ENCODE results near the gene MAD1L1. TPM values are rescaled to one million over a fixed set of nuclear protein-coding genes. Genes with fewer than 3 reads are reported as not detected.

The MAD1L1 gene
- total and polyA plus RNA-seq, 4 donors = 43.0 to 54.9 (median 49.9) TPM

GRCh38 chr7:2015251-2015871, 217.4 kb downstream of the MAD1L1 start:
- DNase-seq = no peak
- no peak overlapping the region for H3K27ac ChIP-seq (ENCODE audit: low read depth in 1 of 2, low read length in 1 of 2)
- no peak overlapping the region for H3K4me3 ChIP-seq
- no peak for ATAC-seq (ENCODE audit: insufficient read depth, low FRiP score)
- H3K4me1 ChIP-seq (ENCODE audit: control insufficient read depth in 5 of 5, insufficient read depth in 5 of 5, low read length in 5 of 5) = peaks cover 0 to 35% (median 9%) of the 10 kb centered on the region in 5 donors
- H3K27me3 ChIP-seq (ENCODE audit: control insufficient read depth in 3 of 3, insufficient read depth in 3 of 3, low read length in 2 of 3) = no peaks in the 10 kb centered on the region
- no peak overlapping the region for H3K9ac ChIP-seq (ENCODE audit: insufficient read depth in 1 of 2, low read length in 2 of 2)
- no peak for TF ChIP-seq CTCF (IDR thresholded peaks at IDR 0.05; ENCODE audit: control extremely low read depth, extremely low read depth)
- peaks cover 0 to 16% (median 0%) of the 10 kb centered on the region in 4 donors for H3K36me3 ChIP-seq (ENCODE audit: control insufficient read depth in 4 of 4, insufficient read depth in 4 of 4, low read length in 4 of 4)
- WGBS, 2 donors = 96 to 97% methylated on average over 18 of the region's 18 CpGs
- no peaks in the 10 kb centered on the region for H3K9me3 ChIP-seq (ENCODE audit: control insufficient read depth in 4 of 4, insufficient read depth in 3 of 4, low read length in 3 of 4)

- Histone ChIP-seq H3K4me1 (ENCODE audit: control insufficient read depth in 5 of 5, insufficient read depth in 5 of 5, low read length in 5 of 5) (peaks cover 0 to 35% (median 4%) of the 10 kb centered on the region in 5 donors), H3K27ac (ENCODE audit: low read depth in 1 of 2, low read length in 1 of 2) (no peak overlapping the region), H3K4me3 (no peak overlapping the region), H3K9ac (ENCODE audit: insufficient read depth in 1 of 2, low read length in 2 of 2) (no peak overlapping the region), H3K36me3 (ENCODE audit: control insufficient read depth in 4 of 4, insufficient read depth in 4 of 4, low read length in 4 of 4) (peaks cover 0 to 16% (median 0%) of the 10 kb centered on the region in 4 donors), H3K27me3 (ENCODE audit: control insufficient read depth in 3 of 3, insufficient read depth in 3 of 3, low read length in 2 of 3) (no peaks in the 10 kb centered on the region), H3K9me3 (ENCODE audit: control insufficient read depth in 4 of 4, insufficient read depth in 3 of 4, low read length in 3 of 4) (no peaks in the 10 kb centered on the region)
- 97 to 98% methylated on average over 47 of the region's 47 CpGs for WGBS, 2 donors
- no peak for TF ChIP-seq CTCF (IDR thresholded peaks at IDR 0.05; ENCODE audit: control extremely low read depth, extremely low read depth)
- ATAC-seq (ENCODE audit: insufficient read depth, low FRiP score) (no peak), DNase-seq (no peak)
Observed at GRCh38 chr7:2014391-2015241, 218.1 kb downstream of the MAD1L1 start.

- H3K9me3 ChIP-seq (ENCODE audit: control insufficient read depth in 4 of 4, insufficient read depth in 3 of 4, low read length in 3 of 4) = no peaks in the 10 kb centered on the region
- WGBS, 2 donors = 93 to 95% methylated on average over 33 to 34 of the region's 34 CpGs
- no peak overlapping the region for H3K4me3 ChIP-seq
- peaks cover 0 to 31% (median 4%) of the 10 kb centered on the region in 5 donors for H3K4me1 ChIP-seq (ENCODE audit: control insufficient read depth in 5 of 5, insufficient read depth in 5 of 5, low read length in 5 of 5)
- H3K9ac ChIP-seq (ENCODE audit: insufficient read depth in 1 of 2, low read length in 2 of 2) = no peak overlapping the region
- no peak overlapping the region for H3K27ac ChIP-seq (ENCODE audit: low read depth in 1 of 2, low read length in 1 of 2)
- H3K27me3 ChIP-seq (ENCODE audit: control insufficient read depth in 3 of 3, insufficient read depth in 3 of 3, low read length in 2 of 3) = no peaks in the 10 kb centered on the region
- peaks cover 0 to 16% (median 0%) of the 10 kb centered on the region in 4 donors for H3K36me3 ChIP-seq (ENCODE audit: control insufficient read depth in 4 of 4, insufficient read depth in 4 of 4, low read length in 4 of 4)
- ATAC-seq (ENCODE audit: insufficient read depth, low FRiP score) (no peak), DNase-seq (no peak)
- TF ChIP-seq CTCF (IDR thresholded peaks at IDR 0.05; ENCODE audit: control extremely low read depth, extremely low read depth) = no peak
Observed at GRCh38 chr7:2013381-2014311, 219.1 kb downstream of the MAD1L1 start.
